K562 (cell line): Measurements from ENCODE around the gene SNX27. TPM values are rescaled to one million over a fixed set of nuclear protein-coding genes. Genes with fewer than 3 reads are reported as not detected.

Experiments used
- FOXJ3 ChIP-seq: sonication (generic); formaldehyde crosslinking; IDR thresholded peaks from 2 replicates; pipeline ENCODE4 v1.4.0; 2020; ENCODE audit warnings: mild to moderate bottlenecking, missing genetic modification reagents
- HLTF ChIP-seq: fragments of 450-650 bp; IDR thresholded peaks from 2 replicates; pipeline ENCODE4 v1.6.1; 2016
- JUND ChIP-seq, 2 experiments: IDR thresholded peaks; 2 replicates in 1 of 2; 3 replicates in 1 of 2; pipeline ENCODE4 v1.6.1; 2011; ENCODE audit warnings: borderline replicate concordance in 2 of 2, low read depth in 2 of 2, low read length in 2 of 2, improper control_type of control experiment in 1 of 2, missing biosample characterization in 1 of 2, missing genetic modification characterization in 1 of 2, missing genetic modification reagents in 1 of 2
- MIER1 ChIP-seq: fragments of 450-650 bp; IDR thresholded peaks from 2 replicates; pipeline ENCODE4 v1.6.1; 2016; ENCODE audit warnings: antibody characterized with exemption, mild to moderate bottlenecking, low read depth
- MTA1 ChIP-seq: fragments of 450-650 bp; IDR thresholded peaks from 2 replicates; pipeline ENCODE4 v1.6.1; 2017; ENCODE audit warnings: borderline replicate concordance
- NFRKB ChIP-seq: fragments of 450-650 bp; IDR thresholded peaks from 2 replicates; pipeline ENCODE4 v1.6.1; 2016; ENCODE audit warnings: low read depth
- PHF20 ChIP-seq: fragments of 450-650 bp; IDR thresholded peaks from 2 replicates; pipeline ENCODE4 v1.6.1; 2018; ENCODE audit not compliant: partially characterized antibody
- PML ChIP-seq: IDR thresholded peaks from 2 replicates; pipeline ENCODE4 v1.6.1; 2012; ENCODE audit warnings: low read length, inconsistent platforms
- PRPF4 ChIP-seq: fragments of 200-400 bp; formaldehyde crosslinking; IDR thresholded peaks from one replicate; pipeline ENCODE4 v1.6.1; 2017; ENCODE audit warnings: low read length, low read depth, mild to moderate bottlenecking; ENCODE audit not compliant: insufficient read depth, poor library complexity, severe bottlenecking
- RBM14 ChIP-seq: fragments of 200-400 bp; formaldehyde crosslinking; IDR thresholded peaks from 2 replicates; pipeline ENCODE4 v1.6.1; 2018; ENCODE audit warnings: low read depth, mild to moderate bottlenecking, low read length, moderate library complexity, borderline replicate concordance; ENCODE audit not compliant: insufficient read depth
- SAP30 ChIP-seq: fragments of 200-600 bp; sonication (generic); IDR thresholded peaks from 2 replicates; pipeline ENCODE4 v1.6.1; 2012; ENCODE audit warnings: borderline replicate concordance, low read depth, mild to moderate bottlenecking, moderate library complexity, low read length, control low read depth, inconsistent platforms; ENCODE audit not compliant: insufficient read depth, poor library complexity, severe bottlenecking
- SUPT5H ChIP-seq: fragments of 450-650 bp; IDR thresholded peaks from 2 replicates; pipeline ENCODE4 v1.6.1; 2016
- TOE1 ChIP-seq, 2 experiments: fragments of 450-650 bp in 1 of 2; sonication (generic) in 1 of 2; formaldehyde crosslinking in 1 of 2; IDR thresholded peaks; 2 replicates each; pipeline versions ENCODE4 v1.7.1 to v1.8.0; 2016 to 2022; ENCODE audit warnings: borderline replicate concordance in 2 of 2, mild to moderate bottlenecking in 2 of 2, antibody characterized with exemption in 1 of 2, inconsistent platforms in 1 of 2, low read depth in 1 of 2, missing genetic modification reagents in 1 of 2, moderate library complexity in 1 of 2
- TSC22D4 ChIP-seq: fragments of 450-650 bp; IDR thresholded peaks from 2 replicates; pipeline ENCODE4 v1.6.1; 2016; ENCODE audit warnings: missing genetic modification characterization, missing biosample characterization, control low read depth
- ZNF830 ChIP-seq: fragments of 250-450 bp; sonication (Bioruptor Pico); IDR thresholded peaks from 2 replicates; pipeline ENCODE4 v1.5.0; 2021; ENCODE audit warnings: mild to moderate bottlenecking
- polyA plus RNA-seq, 8 experiments: library from polyadenylated mRNA; depleted of rRNA in 4 of 8; stranded (reverse) in 5 of 8; unstranded in 3 of 8; fragments of >200 nt; fragmentation: Nextera tagmentation in 2 of 8; fragmentation: Illumina TruSeq in 1 of 8; extraction: Ambion mirVana in 2 of 8; extraction: Trizol in 1 of 8; gene quantifications; 2 replicates each; pipeline versions ENCODE4 v1.2.1 to v1.2.3, GENCODE V29; 2011 to 2014; ENCODE audit warnings: inconsistent platforms in 1 of 8, missing spikeins in 1 of 8
- total RNA-seq, 7 experiments: library from RNA; depleted of rRNA in 6 of 7; stranded (reverse); fragments of >200 nt in 6 of 7; fragmentation: Illumina TruSeq in 2 of 7; extraction: Trizol in 2 of 7; gene quantifications; 2 replicates each; pipeline versions ENCODE4 v1.2.1 to v1.2.3, GENCODE V29; 2011 to 2021; ENCODE audit warnings: low replicate concordance in 1 of 7
- TF ChIP-seq, protein P1 (sequence below): fragments of 250-450 bp; sonication (Bioruptor Pico); IDR thresholded peaks from 2 replicates; pipeline ENCODE4 v1.8.0; 2022; ENCODE audit warnings: inconsistent platforms, mild to moderate bottlenecking, moderate library complexity, borderline replicate concordance
- TF ChIP-seq, protein P2 (sequence below): fragments of 450-650 bp; IDR thresholded peaks from 2 replicates; pipeline ENCODE4 v1.6.1; 2016; ENCODE audit warnings: antibody characterized with exemption
- TF ChIP-seq, protein P3 (sequence below): sonication (generic); formaldehyde crosslinking; IDR thresholded peaks from 2 replicates; pipeline ENCODE4 v1.8.0; 2022; ENCODE audit warnings: missing genetic modification reagents, mild to moderate bottlenecking, borderline replicate concordance
- TF ChIP-seq, protein P4 (sequence below): fragments of 250-450 bp; sonication (Bioruptor Pico); IDR thresholded peaks from 2 replicates; pipeline ENCODE4 v1.8.0; 2022; ENCODE audit warnings: moderate library complexity, mild to moderate bottlenecking, inconsistent platforms
- TF ChIP-seq, protein P5 (sequence below): fragments of 250-450 bp; sonication (Bioruptor Pico); IDR thresholded peaks from 2 replicates; pipeline ENCODE4 v1.4.0; 2020; ENCODE audit warnings: mild to moderate bottlenecking, moderate library complexity

The SNX27 gene
- total and polyA plus RNA-seq, 9 of the 15 experiments (the other 6 are each of a cell fraction or from before 2014, with no cell fraction given) = 4.5 to 18.7 (median 10.1) TPM

DNA sequence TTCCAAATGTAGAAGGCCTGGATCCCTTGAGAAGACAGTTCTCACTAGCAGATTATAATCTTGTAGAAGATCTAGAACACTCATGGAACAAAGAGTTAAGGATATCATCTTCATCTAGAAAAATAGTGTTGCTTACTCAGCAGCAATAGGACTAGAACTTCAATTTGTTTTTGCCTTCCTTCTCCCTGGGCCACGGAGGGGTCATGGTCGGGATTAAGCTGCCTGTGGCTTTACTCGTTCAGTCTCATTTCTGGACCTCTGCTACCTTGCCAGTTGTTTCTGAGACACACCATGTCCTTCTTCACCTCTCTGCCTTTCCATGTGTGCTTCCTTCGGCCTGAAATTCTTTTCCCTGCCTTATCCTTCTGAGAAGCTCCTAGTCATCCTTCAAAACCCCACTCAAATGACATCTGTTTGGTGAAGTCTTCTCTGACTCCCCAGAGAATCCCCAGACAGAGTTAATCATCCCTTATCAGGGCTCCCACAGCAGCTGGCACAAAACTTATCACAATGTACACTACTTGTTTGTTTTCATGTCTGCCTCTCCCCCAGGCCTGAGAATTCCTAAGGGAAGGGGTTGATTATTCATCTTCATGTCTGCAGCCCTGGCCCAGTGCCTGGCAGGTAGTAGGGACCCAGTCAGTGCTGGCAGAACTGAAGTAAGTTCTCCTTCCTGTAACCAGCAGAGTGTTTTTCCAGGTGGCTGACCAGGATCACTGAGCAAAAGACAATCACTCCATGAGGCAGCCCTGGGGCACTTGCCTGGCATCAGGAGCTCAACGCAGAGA is 15.5 kb upstream of the SNX27 start (continued):
- TF ChIP-seq JUND (IDR thresholded peaks at IDR 0.05; ENCODE audit: borderline replicate concordance, low read depth, low read length) (peak; percentile 80), JUND (tag; IDR thresholded peaks at IDR 0.05; ENCODE audit: borderline replicate concordance, low read depth, low read length) (peak; percentile 85; the same call in 2 of the 3 replicates), PML (peak; percentile 92), NFRKB (no peak), RBM14 (no peak), TSC22D4 (tag) (no peak), MTA1 (peak; percentile 83), MIER1 (no peak), PRPF4 (no peak), SAP30 (no peak), SUPT5H (no peak), TOE1 (IDR thresholded peaks at IDR 0.05; ENCODE audit: borderline replicate concordance) (peak; percentile 37; the same call in 1 of the 2 replicates), TOE1 (CRISPR knock-in tag; IDR thresholded peaks at IDR 0.05; ENCODE audit: borderline replicate concordance, low read depth) (no peak), ZNF830 (no peak), FOXJ3 (no peak), HLTF (no peak), PHF20 (no peak)
- TF ChIP-seq, protein P1, sequence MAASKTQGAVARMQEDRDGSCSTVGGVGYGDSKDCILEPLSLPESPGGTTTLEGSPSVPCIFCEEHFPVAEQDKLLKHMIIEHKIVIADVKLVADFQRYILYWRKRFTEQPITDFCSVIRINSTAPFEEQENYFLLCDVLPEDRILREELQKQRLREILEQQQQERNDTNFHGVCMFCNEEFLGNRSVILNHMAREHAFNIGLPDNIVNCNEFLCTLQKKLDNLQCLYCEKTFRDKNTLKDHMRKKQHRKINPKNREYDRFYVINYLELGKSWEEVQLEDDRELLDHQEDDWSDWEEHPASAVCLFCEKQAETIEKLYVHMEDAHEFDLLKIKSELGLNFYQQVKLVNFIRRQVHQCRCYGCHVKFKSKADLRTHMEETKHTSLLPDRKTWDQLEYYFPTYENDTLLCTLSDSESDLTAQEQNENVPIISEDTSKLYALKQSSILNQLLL = no peak
- TF ChIP-seq, protein P2, sequence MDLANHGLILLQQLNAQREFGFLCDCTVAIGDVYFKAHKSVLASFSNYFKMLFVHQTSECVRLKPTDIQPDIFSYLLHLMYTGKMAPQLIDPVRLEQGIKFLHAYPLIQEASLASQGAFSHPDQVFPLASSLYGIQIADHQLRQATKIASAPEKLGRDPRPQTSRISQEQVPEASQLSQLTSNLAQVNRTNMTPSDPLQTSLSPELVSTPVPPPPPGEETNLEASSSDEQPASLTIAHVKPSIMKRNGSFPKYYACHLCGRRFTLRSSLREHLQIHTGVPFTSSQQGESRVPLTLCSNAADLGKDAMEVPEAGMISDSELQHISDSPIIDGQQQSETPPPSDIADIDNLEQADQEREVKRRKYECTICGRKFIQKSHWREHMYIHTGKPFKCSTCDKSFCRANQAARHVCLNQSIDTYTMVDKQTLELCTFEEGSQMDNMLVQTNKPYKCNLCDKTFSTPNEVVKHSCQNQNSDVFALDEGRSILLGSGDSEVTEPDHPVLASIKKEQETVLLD = 0 out of 2 replicates have a peak, but pooled peaks have one; percentile 51
- TF ChIP-seq, protein P3, sequence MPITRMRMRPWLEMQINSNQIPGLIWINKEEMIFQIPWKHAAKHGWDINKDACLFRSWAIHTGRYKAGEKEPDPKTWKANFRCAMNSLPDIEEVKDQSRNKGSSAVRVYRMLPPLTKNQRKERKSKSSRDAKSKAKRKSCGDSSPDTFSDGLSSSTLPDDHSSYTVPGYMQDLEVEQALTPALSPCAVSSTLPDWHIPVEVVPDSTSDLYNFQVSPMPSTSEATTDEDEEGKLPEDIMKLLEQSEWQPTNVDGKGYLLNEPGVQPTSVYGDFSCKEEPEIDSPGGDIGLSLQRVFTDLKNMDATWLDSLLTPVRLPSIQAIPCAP = no peak
- TF ChIP-seq, protein P4, sequence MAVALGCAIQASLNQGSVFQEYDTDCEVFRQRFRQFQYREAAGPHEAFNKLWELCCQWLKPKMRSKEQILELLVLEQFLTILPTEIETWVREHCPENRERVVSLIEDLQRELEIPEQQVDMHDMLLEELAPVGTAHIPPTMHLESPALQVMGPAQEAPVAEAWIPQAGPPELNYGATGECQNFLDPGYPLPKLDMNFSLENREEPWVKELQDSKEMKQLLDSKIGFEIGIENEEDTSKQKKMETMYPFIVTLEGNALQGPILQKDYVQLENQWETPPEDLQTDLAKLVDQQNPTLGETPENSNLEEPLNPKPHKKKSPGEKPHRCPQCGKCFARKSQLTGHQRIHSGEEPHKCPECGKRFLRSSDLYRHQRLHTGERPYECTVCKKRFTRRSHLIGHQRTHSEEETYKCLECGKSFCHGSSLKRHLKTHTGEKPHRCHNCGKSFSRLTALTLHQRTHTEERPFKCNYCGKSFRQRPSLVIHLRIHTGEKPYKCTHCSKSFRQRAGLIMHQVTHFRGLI (CRISPR knock-in tag) = no peak
- TF ChIP-seq, protein P5, sequence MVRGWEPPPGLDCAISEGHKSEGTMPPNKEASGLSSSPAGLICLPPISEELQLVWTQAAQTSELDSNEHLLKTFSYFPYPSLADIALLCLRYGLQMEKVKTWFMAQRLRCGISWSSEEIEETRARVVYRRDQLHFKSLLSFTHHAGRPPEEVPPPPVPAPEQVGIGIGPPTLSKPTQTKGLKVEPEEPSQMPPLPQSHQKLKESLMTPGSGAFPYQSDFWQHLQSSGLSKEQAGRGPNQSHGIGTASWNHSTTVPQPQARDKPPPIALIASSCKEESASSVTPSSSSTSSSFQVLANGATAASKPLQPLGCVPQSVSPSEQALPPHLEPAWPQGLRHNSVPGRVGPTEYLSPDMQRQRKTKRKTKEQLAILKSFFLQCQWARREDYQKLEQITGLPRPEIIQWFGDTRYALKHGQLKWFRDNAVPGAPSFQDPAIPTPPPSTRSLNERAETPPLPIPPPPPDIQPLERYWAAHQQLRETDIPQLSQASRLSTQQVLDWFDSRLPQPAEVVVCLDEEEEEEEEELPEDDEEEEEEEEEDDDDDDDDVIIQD (CRISPR knock-in tag) = no peak
